ENCODE data around the gene PPT2. TPM values are rescaled to one million over a fixed set of nuclear protein-coding genes. Genes with fewer than 3 reads are reported as not detected.

The PPT2 gene
- total and polyA plus RNA-seq, 2 of the 8 experiments (the other 6 are each of a cell fraction or from before 2014, with no cell fraction given) = 24.1 to 39.5 TPM

DNA sequence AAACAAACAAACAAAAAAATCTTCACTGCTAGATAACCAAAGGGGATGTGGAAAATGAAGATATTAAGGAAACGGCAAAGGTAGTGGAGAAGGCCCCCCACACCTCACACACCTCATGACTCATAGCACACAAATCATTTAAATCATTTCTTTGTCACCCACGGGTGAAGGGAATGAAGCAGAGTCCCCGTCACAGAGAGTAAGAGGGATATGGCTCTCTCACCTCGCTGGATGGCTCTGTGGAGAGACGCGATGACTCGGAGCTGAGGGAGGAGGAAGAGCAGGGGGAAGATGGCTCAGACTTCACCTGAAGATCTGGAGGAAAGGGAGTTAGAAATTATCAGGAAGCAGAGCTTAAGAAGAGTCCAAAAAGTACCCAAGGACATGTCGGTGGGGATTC, 27.1 kb upstream of the PPT2 start:
- Histone ChIP-seq H4K8ac (ENCODE audit: extremely low read depth, insufficient read depth, low read length) (no peak overlapping the region), H3K9me3 (ENCODE audit: insufficient read depth in 2 of 2, low read depth in 1 of 2, low read length in 1 of 2) (no peaks in the 10 kb centered on the region), H2BK15ac (ENCODE audit: low read length) (0 out of 2 replicates have a peak overlapping the region, but pooled peaks have one; percentile 37), H2BK20ac (ENCODE audit: low read length) (no peak overlapping the region), H3K79me1 (ENCODE audit: low read depth, low read length) (peaks cover 2% of the 10 kb centered on the region; the same call in 1 of the 2 replicates), H3K56ac (replicated peaks; ENCODE audit: insufficient read length, low read depth, low read length) (no peak overlapping the region), H2BK5ac (ENCODE audit: low read depth, low read length) (no peak overlapping the region), H2BK12ac (ENCODE audit: low read depth, low read length) (peak overlapping the region; percentile 17; the same call in 1 of the 2 replicates), H3K18ac (ENCODE audit: extremely low read depth, low read length) (no peak overlapping the region), H3K27me3 (replicated peaks in 1 of 4; ENCODE audit: control insufficient read depth in 3 of 4, extremely low read depth in 1 of 4, insufficient read depth in 3 of 4, low read length in 3 of 4) (no peaks in the 10 kb centered on the region), H3K14ac (ENCODE audit: insufficient read length) (no peak overlapping the region), H2AK5ac (ENCODE audit: low read depth, low read length) (no peak overlapping the region), H3K9ac (replicated peaks in 1 of 4; ENCODE audit: extremely low read depth in 1 of 4, low read depth in 3 of 4, low read length in 3 of 4) (peak overlapping the region in 3 of 4 experiments; percentile 96 to 97 (median 96); a peak in 6 of 7 replicates), H3K23me2 (ENCODE audit: low read depth, low read length) (peaks cover 5% of the 10 kb centered on the region), H3K36me3 (ENCODE audit: control insufficient read depth in 2 of 4, insufficient read depth in 4 of 4, low read length in 3 of 4) (peaks cover 0 to 10% (median 4%) of the 10 kb centered on the region in 4 experiments; a peak in 4 of 8 replicates), H4K20me1 (replicated peaks in 1 of 2; ENCODE audit: control insufficient read depth in 1 of 2, insufficient read depth in 2 of 2, low read length in 2 of 2) (peaks cover 0 to 1% of the 10 kb centered on the region in 2 experiments), H3K79me2 (ENCODE audit: control insufficient read depth in 1 of 2, insufficient read depth in 2 of 2, low read length in 2 of 2) (peaks cover 0 to 12% of the 10 kb centered on the region in 2 experiments; a peak in 1 of 4 replicates), H2BK120ac (replicated peaks; ENCODE audit: low read depth, low read length) (no peak overlapping the region), H3K4ac (replicated peaks; ENCODE audit: insufficient read length, low read depth, low read length) (no peak overlapping the region), H3K4me2 (ENCODE audit: insufficient read depth in 1 of 2, low read depth in 2 of 2, low read length in 2 of 2) (peak overlapping the region; percentile 82 to 98), H3K23ac (ENCODE audit: insufficient read length) (no peak overlapping the region), H4K91ac (replicated peaks; ENCODE audit: insufficient read length, low read length) (no peak overlapping the region), H3K4me1 (replicated peaks in 1 of 4; ENCODE audit: control insufficient read depth in 3 of 4, insufficient read depth in 4 of 4, low read length in 3 of 4) (peaks cover 3 to 19% (median 8%) of the 10 kb centered on the region in 4 experiments; a peak in 6 of 7 replicates), H3K4me3 (ENCODE audit: extremely low read depth in 1 of 4, insufficient read depth in 2 of 4, low read depth in 3 of 4, low read length in 4 of 4) (peak overlapping the region; percentile 95 to 100 (median 99); a peak in 6 of 8 replicates), H4K5ac (ENCODE audit: insufficient read length, low read depth, low read length) (no peak overlapping the region), H3K27ac (ENCODE audit: low read depth, low read length) (peak overlapping the region; percentile 98; the same call in 1 of the 2 replicates), H2AFZ (ENCODE audit: low read length) (no peak overlapping the region)
- WGBS, 2 experiments (ENCODE audit: extremely low coverage in 1 of 2, insufficient coverage in 1 of 2, insufficient read length in 1 of 2, insufficient replicate concordance in 2 of 2, low coverage in 1 of 2, low lambda C conversion rate in 2 of 2, missing lambda C conversion rate in 1 of 2) = 86% methylated on average over 8 of the region's 8 CpGs; no CpG with 5 or more reads in 1 of the 2 experiments
- no peak for DNase-seq (ENCODE audit: low read depth in 1 of 2, low spot score in 2 of 2)
- no peak for FAIRE-seq
- ChIA-PET POLR2A (ENCODE audit: partially characterized antibody) (interaction anchor here (1.0 to 6.5 kb wide), 7 partner anchors 13 to 51 kb away, joined by 3 to 70 read pairs (median 15); partner anchors contain the start of genes AGPAT1, EGFL8, PRRT1 and RNF5), CTCF (ENCODE audit: partially characterized antibody) (interaction anchor here (0.8 to 5.6 kb wide), 8 partner anchors 9 to 62 kb away, joined by 3 to 76 read pairs (median 7); partner anchors contain the start of gene PRRT1)
- TF ChIP-seq BCL11A (IDR thresholded peaks at IDR 0.05; ENCODE audit: low read depth in 2 of 2, low read length in 2 of 2) (no peak), RFX5 (IDR thresholded peaks at IDR 0.05; ENCODE audit: borderline replicate concordance, low read depth, low read length) (no peak), SP2 (IDR thresholded peaks at IDR 0.05; ENCODE audit: low read length) (no peak), HDAC2 (IDR thresholded peaks at IDR 0.05; ENCODE audit: borderline replicate concordance in 1 of 2, low read depth in 2 of 2, low read length in 2 of 2) (no peak), JUND (IDR thresholded peaks at IDR 0.05; ENCODE audit: low read length) (no peak), CREB1 (IDR thresholded peaks at IDR 0.05) (no peak), TBP (IDR thresholded peaks at IDR 0.05; ENCODE audit: low read depth, low read length) (no peak), CHD2 (IDR thresholded peaks at IDR 0.05; ENCODE audit: low read length) (no peak)

Data from H1 (cell line).